ENCODE results near the gene GPS1. TPM values are rescaled to one million over a fixed set of nuclear protein-coding genes. Genes with fewer than 3 reads are reported as not detected.

The GPS1 gene
- total RNA-seq, 2 experiments from 2014 or later: 82.7 to 88.6 TPM

DNA sequence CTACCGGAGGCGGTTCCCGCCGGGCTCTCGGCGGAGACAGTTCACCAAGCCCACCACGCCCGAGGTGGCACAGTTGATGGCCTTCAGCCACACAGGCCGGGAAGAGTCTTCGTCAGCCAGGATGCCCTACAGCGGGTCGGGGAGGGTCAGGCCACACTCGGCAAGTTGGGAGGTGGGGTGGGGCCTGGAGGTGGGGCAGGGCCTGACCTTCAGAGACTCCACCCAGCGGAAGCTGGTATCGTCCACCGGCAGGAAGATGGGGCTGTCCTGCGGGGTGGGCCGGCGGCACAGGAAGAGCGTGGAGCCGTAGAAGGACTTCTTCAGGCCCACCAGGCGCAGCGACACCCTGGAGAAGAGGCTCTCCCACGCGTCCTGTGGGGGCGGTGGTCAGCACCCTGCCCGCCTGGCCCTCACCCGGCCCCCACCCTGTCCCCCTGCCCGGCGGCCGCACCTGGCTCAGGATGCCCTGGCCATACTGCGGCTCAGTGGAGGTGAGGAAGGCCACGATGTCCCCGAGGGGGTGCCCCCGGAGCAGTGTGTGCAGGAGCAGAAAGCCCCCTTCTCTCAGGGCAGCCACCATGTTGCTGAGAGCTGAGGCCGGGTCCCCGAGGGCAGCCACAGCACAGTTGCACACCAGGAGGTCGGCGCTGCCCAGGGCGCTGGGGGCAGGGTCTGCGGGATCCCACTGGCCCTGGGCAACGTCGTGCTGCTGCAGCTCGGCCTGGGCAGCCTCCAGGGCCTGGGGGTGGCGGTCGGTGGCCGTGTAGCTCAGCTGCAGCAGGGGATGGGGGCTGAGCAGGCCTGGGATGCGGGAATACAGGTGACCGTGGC, 33.5 kb downstream of the GPS1 start:
- no peaks in the 10 kb centered on the region for H3K9me3 Mint-ChIP-seq
- peaks cover 10% of the 10 kb centered on the region for H3K36me3 Mint-ChIP-seq (ENCODE audit: low read depth)
- no peaks in the 10 kb centered on the region for H3K27me3 Mint-ChIP-seq
- ATAC-seq (no peak), DNase-seq (no peak)
- no peak for TF ChIP-seq CTCF (IDR thresholded peaks at IDR 0.05)
- no peak overlapping the region for H3K27ac Mint-ChIP-seq
- ChIA-PET POLR2A (interaction anchor here (1.2 to 1.4 kb wide), 2 partner anchors 13 to 19 kb away, joined by 3 to 4 read pairs; partner anchors contain the start of gene FASN), CTCF (no interaction called here)
- intact Hi-C loops (cut with micrococcal nuclease): no loop called here
- H3K4me3 Mint-ChIP-seq: no peak overlapping the region
- no peaks in the 10 kb centered on the region for H3K4me1 Mint-ChIP-seq (ENCODE audit: low read depth)

GRCh38 chr17:82085931-82086764, 34.5 kb downstream of the GPS1 start:
- POLR2A ChIA-PET: interaction anchor here (0.8 to 1.4 kb wide), 3 partner anchors 10 to 460 kb away, joined by 3 to 4 read pairs (median 4); partner anchors contain the start of gene FASN
- CTCF ChIA-PET: no interaction called here
- Mint-ChIP-seq H3K9me3 (no peaks in the 10 kb centered on the region), H3K27me3 (no peaks in the 10 kb centered on the region), H3K36me3 (ENCODE audit: low read depth) (peaks cover 12% of the 10 kb centered on the region), H3K4me1 (ENCODE audit: low read depth) (no peaks in the 10 kb centered on the region), H3K27ac (no peak overlapping the region), H3K4me3 (no peak overlapping the region)
- ATAC-seq (no peak), DNase-seq (no peak)
- intact Hi-C loops (cut with micrococcal nuclease): no loop called here
- no peak for TF ChIP-seq CTCF (IDR thresholded peaks at IDR 0.05)

DNA sequence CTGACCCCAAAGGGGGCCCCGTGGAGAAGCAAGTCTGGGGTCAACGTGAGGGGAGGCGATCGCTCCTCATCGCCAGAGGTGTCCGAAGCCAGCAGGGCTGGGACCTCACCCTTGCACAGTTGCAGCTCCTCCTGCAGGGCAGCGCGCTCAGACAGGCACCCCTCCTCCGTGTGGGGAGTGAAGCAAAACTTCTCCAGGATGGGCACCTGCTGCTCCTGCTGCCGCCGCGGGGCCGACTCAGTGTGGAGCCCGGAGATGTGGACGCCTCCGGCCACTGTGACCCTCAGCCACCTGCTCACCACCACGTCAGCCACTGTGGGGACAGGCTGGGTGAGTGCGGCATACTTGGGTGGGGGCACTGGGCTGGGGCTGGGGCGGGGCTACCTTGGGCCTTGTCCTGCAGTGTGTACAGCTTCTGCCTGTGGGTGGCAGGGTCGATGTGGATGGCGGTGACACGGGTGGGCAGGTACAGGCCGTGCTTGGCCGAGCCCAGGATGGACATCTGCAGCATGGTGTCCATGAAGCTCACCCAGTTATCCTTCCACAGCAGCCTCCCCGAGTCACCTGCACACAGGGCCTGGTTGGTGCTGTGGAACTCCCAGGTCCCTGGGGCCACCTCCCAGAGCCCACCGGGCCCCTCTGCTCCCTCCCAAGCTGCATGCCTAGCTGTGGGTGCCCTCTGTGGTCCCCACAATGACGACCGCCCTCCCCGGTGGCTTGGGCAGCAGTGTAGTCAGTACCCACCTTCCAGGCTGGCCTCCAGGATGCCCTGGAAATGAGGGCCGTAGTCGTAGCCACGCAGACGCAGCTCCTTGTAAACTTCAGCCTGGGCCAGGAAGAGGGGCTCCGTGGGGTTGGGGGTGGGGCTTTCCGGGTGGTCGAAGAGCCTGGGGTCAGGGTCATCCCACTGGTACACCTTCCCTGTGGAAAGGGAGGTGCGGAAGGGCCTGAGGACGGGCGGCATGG, 35.5 kb downstream of the GPS1 start:
- DNase-seq (no peak), ATAC-seq (no peak)
- no peak for TF ChIP-seq CTCF (IDR thresholded peaks at IDR 0.05)
- Mint-ChIP-seq H3K4me1 (ENCODE audit: low read depth) (no peaks in the 10 kb centered on the region), H3K27me3 (no peaks in the 10 kb centered on the region), H3K36me3 (ENCODE audit: low read depth) (peaks cover 17% of the 10 kb centered on the region), H3K9me3 (no peaks in the 10 kb centered on the region), H3K27ac (no peak overlapping the region), H3K4me3 (no peak overlapping the region)
- POLR2A ChIA-PET: interaction anchor here (0.8 to 1.8 kb wide), 6 partner anchors 9 to 459 kb away, joined by 3 to 8 read pairs (median 4); partner anchors contain the start of gene DUS1L
- CTCF ChIA-PET: no interaction called here
- intact Hi-C loops (cut with micrococcal nuclease): no loop called here

- no peak for TF ChIP-seq CTCF (IDR thresholded peaks at IDR 0.05)
- H3K4me1 Mint-ChIP-seq (ENCODE audit: low read depth): no peaks in the 10 kb centered on the region
- no peak overlapping the region for H3K4me3 Mint-ChIP-seq
- ATAC-seq (no peak), DNase-seq (no peak)
- peaks cover 18% of the 10 kb centered on the region for H3K36me3 Mint-ChIP-seq (ENCODE audit: low read depth)
- ChIA-PET POLR2A (interaction anchor here (1.0 to 3.6 kb wide), 8 partner anchors 8 to 29 kb away, joined by 3 to 18 read pairs (median 6); partner anchors contain the start of gene DUS1L), CTCF (no interaction called here)
- no peaks in the 10 kb centered on the region for H3K9me3 Mint-ChIP-seq
- H3K27ac Mint-ChIP-seq: no peak overlapping the region
- no peaks in the 10 kb centered on the region for H3K27me3 Mint-ChIP-seq
- intact Hi-C loops (cut with micrococcal nuclease): no loop called here
Measured at GRCh38 chr17:82087961-82088837, 36.5 kb downstream of the GPS1 start.
